T-helper 17 cell (primary cell): Measurements from ENCODE around the gene LGALS12. TPM values are rescaled to one million over a fixed set of nuclear protein-coding genes. Genes with fewer than 3 reads are reported as not detected.

ENCODE experiments used
- ATAC-seq: fragments of 150-1000 bp; cut with Tn5 transposase; 2 replicates; pipeline ENCODE4 v1.10.0; 2021; ENCODE audit warnings: mild to moderate bottlenecking, moderate library complexity
- DNase-seq, 3 donors: peaks; one replicate each; pipeline versions ENCODE4 v3.0.0 to v3.0.0-alpha.2; 2020 to 2021
- H3K9me3 ChIP-seq: one replicate; pipeline ENCODE4 v1.7.0; 2013; ENCODE audit warnings: low read length, mild to moderate bottlenecking; ENCODE audit not compliant: control insufficient read depth, poor library complexity, severe bottlenecking
- H3K27ac Mint-ChIP-seq: one replicate; pipeline ENCODE4 v1.8.0; 2022; ENCODE audit warnings: mild to moderate bottlenecking, moderate library complexity, mixed read lengths
- H3K27me3 Mint-ChIP-seq: one replicate; pipeline ENCODE4 v1.8.0; 2022; ENCODE audit warnings: mixed read lengths
- H3K36me3 Mint-ChIP-seq: one replicate; pipeline ENCODE4 v1.8.0; 2022; ENCODE audit warnings: low read depth, mixed read lengths
- H3K4me1 Mint-ChIP-seq: one replicate; pipeline ENCODE4 v1.8.0; 2022; ENCODE audit warnings: mild to moderate bottlenecking, mixed read lengths
- H3K4me3 Mint-ChIP-seq: one replicate; pipeline ENCODE4 v1.8.0; 2022; ENCODE audit warnings: mild to moderate bottlenecking, moderate library complexity, mixed read lengths
- total RNA-seq, 4 donors: library from RNA in 2 of 4; stranded (reverse) in 2 of 4; gene quantifications; one replicate each; pipeline ENCODE4 v1.2.3 and lab custom pipeline; 2022 to 2026

Gene LGALS12, protein sequence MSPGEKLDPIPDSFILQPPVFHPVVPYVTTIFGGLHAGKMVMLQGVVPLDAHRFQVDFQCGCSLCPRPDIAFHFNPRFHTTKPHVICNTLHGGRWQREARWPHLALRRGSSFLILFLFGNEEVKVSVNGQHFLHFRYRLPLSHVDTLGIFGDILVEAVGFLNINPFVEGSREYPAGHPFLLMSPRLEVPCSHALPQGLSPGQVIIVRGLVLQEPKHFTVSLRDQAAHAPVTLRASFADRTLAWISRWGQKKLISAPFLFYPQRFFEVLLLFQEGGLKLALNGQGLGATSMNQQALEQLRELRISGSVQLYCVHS
- total RNA-seq: 1 to 10 TPM in 1 of 2 donors, under 1 TPM in 1; 0.72 to 9.7 TPM
- total RNA-seq (lab: John Stamatoyannopoulos, UW): 0 reads per million in 2 donors

DNA sequence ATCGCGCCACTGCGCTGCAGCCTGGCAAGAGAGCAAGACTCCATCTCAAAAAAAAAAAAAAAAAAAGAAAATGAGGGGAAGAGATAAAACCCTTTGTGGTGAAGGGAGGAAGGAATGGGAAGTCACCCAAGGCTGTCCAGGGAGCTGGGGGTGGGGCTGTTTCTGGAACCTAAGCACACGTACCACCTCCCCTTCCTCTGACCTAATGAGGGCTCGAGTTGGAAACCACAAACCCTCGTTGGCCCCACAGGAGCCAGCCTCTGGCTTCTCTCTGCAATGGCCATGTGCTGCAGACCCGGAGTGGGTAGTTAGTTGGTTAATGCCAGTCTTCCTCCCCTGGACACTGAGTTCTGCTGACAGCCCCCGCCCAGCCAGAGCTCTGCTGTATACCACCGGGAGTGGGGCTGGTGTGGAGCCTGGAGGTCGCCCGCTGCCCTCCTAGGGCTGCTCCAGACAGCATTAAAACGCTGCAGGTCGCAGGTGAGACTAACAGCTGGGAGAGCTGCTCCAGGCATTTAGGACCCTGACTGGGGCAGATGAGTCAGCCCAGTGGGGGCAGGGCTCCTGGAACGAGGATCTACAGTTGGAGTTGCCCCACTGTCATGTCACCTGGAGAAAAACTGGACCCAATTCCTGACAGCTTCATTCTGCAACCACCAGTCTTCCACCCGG lies at the start of gene LGALS12:
TSS of gene LGALS12 (plus strand) at position 228 of the 672 bp plus-strand sequence. CDS start at position 603, 375 bp downstream.
- no peaks in the 10 kb centered on the region for H3K36me3 Mint-ChIP-seq
- peaks cover 4% of the 10 kb centered on the region for H3K4me1 Mint-ChIP-seq
- H3K4me3 Mint-ChIP-seq: no peak within 1 kb of the TSS
- no peak for ATAC-seq
- no peak for DNase-seq
- H3K27me3 Mint-ChIP-seq: no peaks in the 10 kb centered on the region
- peak within 1 kb of the TSS; percentile 59 for H3K27ac Mint-ChIP-seq
- no peaks in the 10 kb centered on the region for H3K9me3 ChIP-seq

DNA sequence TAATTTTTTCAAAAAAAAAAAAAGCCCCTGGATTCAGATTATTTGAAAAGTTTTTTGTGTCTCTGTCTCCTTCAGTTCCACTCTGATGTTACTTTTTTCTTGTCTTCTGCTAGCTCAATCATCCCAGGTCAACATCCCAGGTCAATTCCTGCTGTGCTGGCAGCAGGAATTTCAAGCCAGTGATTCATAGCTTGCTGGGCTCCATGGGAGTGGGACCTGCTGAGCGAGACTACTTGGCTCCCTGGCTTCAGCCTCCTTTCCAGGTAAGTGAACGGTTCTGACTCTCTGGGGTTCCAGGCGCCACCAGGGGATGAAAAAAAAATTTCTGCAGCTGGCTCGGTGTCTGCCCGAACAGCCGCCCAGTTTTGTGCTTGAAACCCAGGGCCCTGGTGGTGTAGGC lies 46.3 kb upstream of the LGALS12 start:
- Mint-ChIP-seq H3K27me3 (peaks cover 50% of the 10 kb centered on the region), H3K36me3 (no peaks in the 10 kb centered on the region), H3K27ac (no peak overlapping the region), H3K4me1 (no peaks in the 10 kb centered on the region), H3K4me3 (no peak overlapping the region)
- no peak for ATAC-seq
- no peaks in the 10 kb centered on the region for H3K9me3 ChIP-seq
- no peak for DNase-seq

DNA sequence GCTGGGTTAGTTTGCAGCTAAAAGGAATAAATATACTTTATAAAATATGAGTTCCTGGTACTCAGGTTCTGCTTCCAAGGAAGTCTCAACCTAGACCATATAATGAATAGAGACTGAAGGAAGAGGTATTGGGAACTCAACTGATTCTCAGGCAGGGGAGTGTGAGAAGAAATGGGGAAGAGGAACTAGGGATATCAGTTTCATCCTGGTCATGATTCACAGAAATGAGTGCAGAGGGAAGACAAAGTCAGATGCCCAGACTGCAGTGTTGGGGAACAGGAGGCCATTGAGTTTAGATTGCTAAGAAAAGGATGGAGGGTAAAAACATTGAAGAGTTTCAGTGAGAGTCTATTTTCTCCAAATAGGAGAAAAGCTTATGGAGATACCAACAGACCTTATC lies 43.7 kb upstream of the LGALS12 start:
- H3K9me3 ChIP-seq: no peaks in the 10 kb centered on the region
- no peak for DNase-seq
- no peak overlapping the region for H3K27ac Mint-ChIP-seq
- H3K4me1 Mint-ChIP-seq: no peaks in the 10 kb centered on the region
- H3K36me3 Mint-ChIP-seq: no peaks in the 10 kb centered on the region
- ATAC-seq: no peak
- peaks cover 64% of the 10 kb centered on the region for H3K27me3 Mint-ChIP-seq
- no peak overlapping the region for H3K4me3 Mint-ChIP-seq

DNA sequence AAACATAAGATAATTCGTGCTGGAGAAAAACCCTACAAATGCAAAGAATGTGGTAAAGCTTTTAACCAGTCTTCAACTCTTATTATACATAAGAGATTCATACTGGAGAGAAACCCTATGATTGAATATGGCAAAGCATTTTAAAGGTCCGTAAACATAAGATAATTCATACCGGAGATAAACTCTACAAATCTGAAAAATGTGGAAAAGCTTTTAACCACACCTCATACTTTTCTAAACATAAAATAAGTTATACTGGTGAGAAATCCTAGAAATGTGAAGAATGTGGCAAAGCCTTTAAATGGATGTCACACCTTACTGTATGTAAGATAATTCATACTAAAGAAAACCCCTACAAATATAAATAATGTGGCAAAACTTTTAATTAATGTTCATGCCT lies 35.6 kb upstream of the LGALS12 start:
- Mint-ChIP-seq H3K4me1 (peaks cover 3% of the 10 kb centered on the region), H3K27ac (no peak overlapping the region), H3K36me3 (no peaks in the 10 kb centered on the region), H3K27me3 (peaks cover 10% of the 10 kb centered on the region), H3K4me3 (no peak overlapping the region)
- DNase-seq: no peak
- H3K9me3 ChIP-seq: no peaks in the 10 kb centered on the region
- no peak for ATAC-seq

DNA sequence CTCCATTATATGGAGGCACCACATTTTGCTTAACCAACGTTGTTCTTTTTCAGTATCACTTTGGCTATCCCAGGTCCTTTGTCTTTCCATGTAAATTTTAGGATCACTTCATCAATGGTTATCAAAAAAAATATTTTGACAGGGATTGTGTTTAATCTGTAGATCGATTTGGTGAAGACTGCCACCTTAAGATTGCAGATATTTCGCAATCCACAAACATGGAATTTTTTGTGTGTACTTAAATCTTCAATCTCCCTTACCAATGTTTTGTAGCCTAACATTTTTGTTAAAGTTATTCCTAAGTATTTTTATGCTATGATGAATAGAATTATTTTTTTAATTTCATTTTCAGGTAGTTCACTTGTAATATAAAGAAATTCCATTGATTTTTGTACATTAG lies 33.5 kb upstream of the LGALS12 start:
- DNase-seq (no peak), ATAC-seq (no peak)
- no peak overlapping the region for H3K27ac Mint-ChIP-seq
- no peak overlapping the region for H3K4me3 Mint-ChIP-seq
- no peaks in the 10 kb centered on the region for H3K27me3 Mint-ChIP-seq
- H3K4me1 Mint-ChIP-seq: peaks cover 3% of the 10 kb centered on the region
- no peaks in the 10 kb centered on the region for H3K36me3 Mint-ChIP-seq
- H3K9me3 ChIP-seq: no peaks in the 10 kb centered on the region

DNA sequence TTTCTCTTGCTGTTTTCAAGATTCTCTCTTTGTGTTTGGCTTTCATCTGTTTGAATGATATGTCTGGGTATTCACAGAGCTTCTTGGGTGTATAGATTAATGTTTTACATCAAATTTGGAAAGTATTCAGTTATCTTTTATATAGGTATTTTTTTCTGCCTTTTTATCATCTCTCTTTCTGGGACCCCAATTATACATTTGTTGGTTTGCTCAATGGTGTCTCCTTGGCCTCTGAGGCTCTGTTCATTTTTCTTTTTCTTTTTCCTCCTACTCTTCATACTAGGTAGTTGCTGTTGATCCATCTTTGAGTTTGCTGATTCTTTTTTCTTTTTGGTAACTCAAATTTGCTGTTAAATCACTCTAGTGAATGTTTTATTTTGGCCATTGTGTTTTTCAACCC lies 29.3 kb upstream of the LGALS12 start:
- no peak overlapping the region for H3K27ac Mint-ChIP-seq
- no peaks in the 10 kb centered on the region for H3K27me3 Mint-ChIP-seq
- H3K9me3 ChIP-seq: no peaks in the 10 kb centered on the region
- peaks cover 3% of the 10 kb centered on the region for H3K4me1 Mint-ChIP-seq
- DNase-seq (no peak), ATAC-seq (no peak)
- no peak overlapping the region for H3K4me3 Mint-ChIP-seq
- peaks cover 2% of the 10 kb centered on the region for H3K36me3 Mint-ChIP-seq

DNA sequence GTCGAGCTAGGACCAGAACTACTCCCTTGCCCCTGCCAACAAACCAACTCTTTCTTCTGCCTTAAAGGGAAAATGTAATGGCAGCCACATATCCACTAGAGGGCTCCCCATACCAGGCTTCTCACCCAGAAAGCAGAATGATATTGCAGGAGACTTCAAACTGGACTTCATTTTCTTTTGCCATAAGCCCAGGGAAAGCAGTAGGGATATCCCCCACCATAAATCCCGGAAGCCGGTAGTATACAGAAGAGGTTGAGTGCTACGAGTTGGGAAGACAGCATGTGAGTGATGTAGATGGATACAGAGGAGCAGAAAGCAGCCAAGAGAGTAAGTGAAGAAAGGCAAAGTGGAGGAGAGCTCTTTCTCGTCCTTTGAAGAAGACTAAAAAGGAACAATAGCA lies 27.0 kb upstream of the LGALS12 start:
- no peaks in the 10 kb centered on the region for H3K9me3 ChIP-seq
- ATAC-seq: peak; percentile 69
- H3K27me3 Mint-ChIP-seq: peaks cover 8% of the 10 kb centered on the region
- no peak overlapping the region for H3K4me3 Mint-ChIP-seq
- DNase-seq: peak; percentile 15 to 25 (median 22)
- peaks cover 3% of the 10 kb centered on the region for H3K4me1 Mint-ChIP-seq
- no peak overlapping the region for H3K27ac Mint-ChIP-seq
- H3K36me3 Mint-ChIP-seq: peaks cover 2% of the 10 kb centered on the region

DNA sequence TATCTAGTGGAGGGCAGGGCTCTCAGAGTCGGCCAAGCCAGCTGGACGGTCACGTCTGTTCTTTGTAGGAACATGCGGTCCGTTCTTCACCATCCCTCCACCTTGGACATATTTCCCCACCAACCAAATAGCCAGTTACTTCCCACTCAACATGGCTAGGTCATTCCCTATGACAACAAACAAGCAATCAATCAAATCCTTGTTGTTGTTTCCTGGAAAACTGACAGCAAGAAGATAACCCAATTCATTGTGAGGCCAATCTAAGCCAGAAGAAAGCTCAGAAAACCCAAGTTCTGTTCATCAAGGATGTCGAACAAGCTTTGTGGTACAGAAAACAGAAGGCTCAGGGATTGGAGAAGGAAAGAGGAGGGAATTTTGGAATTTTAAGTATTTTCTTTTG lies 25.8 kb upstream of the LGALS12 start:
- peaks cover 2% of the 10 kb centered on the region for H3K36me3 Mint-ChIP-seq
- no peaks in the 10 kb centered on the region for H3K4me1 Mint-ChIP-seq
- H3K9me3 ChIP-seq: no peaks in the 10 kb centered on the region
- H3K27ac Mint-ChIP-seq: no peak overlapping the region
- H3K27me3 Mint-ChIP-seq: peaks cover 8% of the 10 kb centered on the region
- ATAC-seq: no peak
- DNase-seq: no peak
- no peak overlapping the region for H3K4me3 Mint-ChIP-seq

DNA sequence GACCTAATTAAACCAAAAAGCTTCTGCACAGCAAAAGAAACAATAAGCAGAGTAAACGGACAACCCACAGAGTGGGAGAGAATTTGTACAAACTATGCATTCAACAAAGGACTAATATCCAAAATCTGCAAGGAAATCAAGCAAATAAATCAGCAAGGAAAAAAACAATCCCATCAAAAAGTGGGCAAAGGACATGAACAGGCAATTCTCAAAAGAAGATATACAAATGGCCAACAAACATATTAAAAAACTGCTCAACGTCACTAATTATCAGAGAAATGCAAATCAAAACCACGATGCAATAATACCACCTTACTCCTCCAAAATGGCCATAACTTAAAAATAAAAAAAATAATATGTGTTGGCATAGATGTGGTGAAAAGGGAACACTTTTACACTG lies 20.1 kb upstream of the LGALS12 start:
- ATAC-seq (no peak), DNase-seq (no peak)
- peaks cover 2% of the 10 kb centered on the region for H3K36me3 Mint-ChIP-seq
- no peaks in the 10 kb centered on the region for H3K9me3 ChIP-seq
- no peak overlapping the region for H3K4me3 Mint-ChIP-seq
- H3K27ac Mint-ChIP-seq: no peak overlapping the region
- peaks cover 14% of the 10 kb centered on the region for H3K27me3 Mint-ChIP-seq
- no peaks in the 10 kb centered on the region for H3K4me1 Mint-ChIP-seq

DNA sequence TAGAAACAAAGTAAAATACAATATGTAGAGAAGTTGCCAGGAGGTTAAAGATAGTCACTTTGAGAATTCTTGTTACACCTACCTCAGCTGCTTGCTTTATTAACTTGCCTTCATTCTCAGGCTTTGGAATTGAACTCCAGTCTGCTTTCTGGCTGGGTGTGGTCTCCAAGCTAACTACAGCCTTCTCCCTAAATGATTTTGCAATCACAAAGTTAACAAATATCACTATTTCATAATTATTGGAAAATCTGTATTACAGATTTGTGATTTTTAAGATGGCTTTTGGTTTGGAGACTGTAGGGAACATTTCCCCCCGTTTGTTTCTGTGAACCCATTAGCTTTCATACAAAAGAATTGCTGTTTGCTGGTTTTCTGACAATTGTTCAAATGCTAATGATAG lies 17.1 kb upstream of the LGALS12 start:
- Mint-ChIP-seq H3K27me3 (peaks cover 22% of the 10 kb centered on the region), H3K27ac (no peak overlapping the region), H3K4me1 (peaks cover 8% of the 10 kb centered on the region), H3K4me3 (no peak overlapping the region), H3K36me3 (peaks cover 3% of the 10 kb centered on the region)
- DNase-seq: no peak
- no peaks in the 10 kb centered on the region for H3K9me3 ChIP-seq
- no peak for ATAC-seq

DNA sequence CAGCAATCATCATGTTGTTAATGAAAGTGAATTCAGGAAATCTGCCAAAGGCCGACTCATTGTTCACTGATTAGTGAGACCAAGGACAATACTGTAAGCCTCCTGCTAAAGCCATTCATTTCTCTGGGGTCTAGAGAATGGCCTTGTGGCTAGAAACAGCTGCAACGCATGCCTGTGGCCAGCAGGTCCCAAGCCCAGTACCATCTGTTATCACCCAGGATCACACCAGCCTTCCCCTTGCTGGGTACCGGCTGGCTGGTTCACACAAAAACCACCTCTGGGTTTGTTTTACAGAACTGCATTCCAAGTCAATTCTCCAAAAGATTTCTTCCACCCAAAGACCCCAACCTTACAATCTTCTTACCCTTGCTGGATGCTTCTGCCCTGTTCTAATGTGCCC lies 16.0 kb upstream of the LGALS12 start:
- ATAC-seq: no peak
- Mint-ChIP-seq H3K36me3 (peaks cover 3% of the 10 kb centered on the region), H3K4me1 (peaks cover 8% of the 10 kb centered on the region), H3K4me3 (no peak overlapping the region), H3K27ac (no peak overlapping the region), H3K27me3 (peaks cover 33% of the 10 kb centered on the region)
- no peaks in the 10 kb centered on the region for H3K9me3 ChIP-seq
- no peak for DNase-seq

DNA sequence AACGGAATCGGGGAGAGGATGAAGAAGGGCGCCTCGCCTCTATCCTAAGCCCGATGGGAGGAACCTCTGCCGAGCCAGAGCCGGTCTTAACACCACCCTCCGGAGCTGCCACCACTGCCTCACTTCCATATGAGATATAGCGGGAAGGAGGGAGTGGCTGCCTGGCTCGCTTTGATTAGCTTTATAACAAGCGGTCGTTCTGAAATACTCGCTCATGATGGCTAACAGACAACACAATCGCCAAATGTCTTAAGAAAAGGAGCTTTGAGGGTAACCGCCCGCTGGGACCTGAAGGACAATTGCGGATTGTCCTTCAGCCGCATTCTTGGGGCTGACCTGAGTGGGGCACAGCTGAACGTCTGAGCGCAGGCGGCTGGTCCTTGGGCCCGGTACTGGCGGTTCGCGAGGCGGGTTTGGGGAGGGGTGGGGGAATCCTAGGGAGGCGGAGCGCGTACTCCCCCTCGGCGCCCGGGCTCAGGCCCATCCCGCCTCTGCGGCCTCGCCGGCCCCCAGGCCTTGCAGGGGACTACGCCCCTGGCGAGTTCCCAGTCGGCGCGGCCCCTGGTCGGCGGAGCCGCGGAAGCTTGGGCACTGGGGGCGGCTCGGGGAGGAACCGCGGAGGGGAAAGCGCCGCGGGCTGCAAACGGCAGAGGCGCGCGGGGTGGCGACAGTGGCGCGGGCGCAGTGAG lies 15.2 kb upstream of the LGALS12 start, which contains the start of gene PLAAT5:
TSS of gene PLAAT5 (minus strand) at position 617 of the 689 bp plus-strand sequence. CDS start at position 484, 133 bp downstream.
- peak within 1 kb of the TSS; percentile 91 for H3K4me3 Mint-ChIP-seq
- H3K9me3 ChIP-seq: no peaks in the 10 kb centered on the region
- ATAC-seq: peak; percentile 55
- H3K36me3 Mint-ChIP-seq: peaks cover 3% of the 10 kb centered on the region
- peaks cover 41% of the 10 kb centered on the region for H3K27me3 Mint-ChIP-seq
- H3K27ac Mint-ChIP-seq: peak within 1 kb of the TSS; percentile 29
- no peak for DNase-seq
- peaks cover 8% of the 10 kb centered on the region for H3K4me1 Mint-ChIP-seq

DNA sequence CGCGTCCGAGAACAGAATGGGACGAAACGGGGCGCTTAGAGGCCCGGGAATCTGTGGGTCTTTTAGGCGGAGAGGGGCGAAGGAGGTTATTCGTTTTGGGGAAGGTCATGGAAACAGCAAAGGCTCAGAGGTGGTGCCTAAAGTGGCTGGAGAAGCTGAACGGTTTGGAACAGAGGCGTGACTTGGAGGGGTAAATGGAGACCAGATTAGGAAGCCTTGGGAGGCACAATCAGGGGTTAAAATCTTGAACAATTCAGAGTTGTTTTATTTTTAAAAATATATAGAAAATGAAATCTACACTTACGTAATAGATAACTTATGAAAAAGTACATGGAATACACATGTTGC lies 14.7 kb upstream of the LGALS12 start:
- DNase-seq: no peak
- peak overlapping the region; percentile 29 for H3K27ac Mint-ChIP-seq
- peaks cover 3% of the 10 kb centered on the region for H3K36me3 Mint-ChIP-seq
- peaks cover 8% of the 10 kb centered on the region for H3K4me1 Mint-ChIP-seq
- H3K9me3 ChIP-seq: no peaks in the 10 kb centered on the region
- H3K27me3 Mint-ChIP-seq: peaks cover 44% of the 10 kb centered on the region
- ATAC-seq: no peak
- peak overlapping the region; percentile 91 for H3K4me3 Mint-ChIP-seq
